ENCODE data around the gene MSL3B.

MSL3B gene

DNA sequence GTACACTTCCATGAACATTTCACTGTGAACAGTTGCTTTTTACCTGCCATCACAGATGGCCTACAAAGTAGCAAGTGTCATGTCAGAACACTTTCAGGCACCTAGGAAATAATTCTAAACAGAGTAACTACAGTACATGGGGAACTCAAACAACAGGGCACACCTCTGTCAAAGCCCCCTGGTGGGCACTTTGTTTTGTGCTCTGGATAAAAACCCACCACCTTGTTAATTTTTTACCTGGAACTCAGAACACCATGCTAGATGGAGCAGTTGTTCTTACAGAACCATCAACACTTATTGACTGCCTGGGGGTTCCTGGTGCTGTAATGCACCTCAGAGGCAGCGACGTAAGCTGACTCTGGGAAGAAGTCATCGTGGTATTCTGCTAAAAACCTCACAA lies 2.3 kb downstream of the MSL3B start:
- TF ChIP-seq, protein P1, sequence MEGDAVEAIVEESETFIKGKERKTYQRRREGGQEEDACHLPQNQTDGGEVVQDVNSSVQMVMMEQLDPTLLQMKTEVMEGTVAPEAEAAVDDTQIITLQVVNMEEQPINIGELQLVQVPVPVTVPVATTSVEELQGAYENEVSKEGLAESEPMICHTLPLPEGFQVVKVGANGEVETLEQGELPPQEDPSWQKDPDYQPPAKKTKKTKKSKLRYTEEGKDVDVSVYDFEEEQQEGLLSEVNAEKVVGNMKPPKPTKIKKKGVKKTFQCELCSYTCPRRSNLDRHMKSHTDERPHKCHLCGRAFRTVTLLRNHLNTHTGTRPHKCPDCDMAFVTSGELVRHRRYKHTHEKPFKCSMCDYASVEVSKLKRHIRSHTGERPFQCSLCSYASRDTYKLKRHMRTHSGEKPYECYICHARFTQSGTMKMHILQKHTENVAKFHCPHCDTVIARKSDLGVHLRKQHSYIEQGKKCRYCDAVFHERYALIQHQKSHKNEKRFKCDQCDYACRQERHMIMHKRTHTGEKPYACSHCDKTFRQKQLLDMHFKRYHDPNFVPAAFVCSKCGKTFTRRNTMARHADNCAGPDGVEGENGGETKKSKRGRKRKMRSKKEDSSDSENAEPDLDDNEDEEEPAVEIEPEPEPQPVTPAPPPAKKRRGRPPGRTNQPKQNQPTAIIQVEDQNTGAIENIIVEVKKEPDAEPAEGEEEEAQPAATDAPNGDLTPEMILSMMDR (IDR thresholded peaks at IDR 0.05; ENCODE audit: borderline replicate concordance, control extremely low read depth, extremely low read depth, insufficient read depth, missing control alignments), result no peak
- in situ Hi-C loops (cut with MboI; ENCODE audit: low sequenced_read_pairs, unreplicated experiment), result no loop called here
- no peak for DNase-seq (ENCODE audit: low spot score)

DNA sequence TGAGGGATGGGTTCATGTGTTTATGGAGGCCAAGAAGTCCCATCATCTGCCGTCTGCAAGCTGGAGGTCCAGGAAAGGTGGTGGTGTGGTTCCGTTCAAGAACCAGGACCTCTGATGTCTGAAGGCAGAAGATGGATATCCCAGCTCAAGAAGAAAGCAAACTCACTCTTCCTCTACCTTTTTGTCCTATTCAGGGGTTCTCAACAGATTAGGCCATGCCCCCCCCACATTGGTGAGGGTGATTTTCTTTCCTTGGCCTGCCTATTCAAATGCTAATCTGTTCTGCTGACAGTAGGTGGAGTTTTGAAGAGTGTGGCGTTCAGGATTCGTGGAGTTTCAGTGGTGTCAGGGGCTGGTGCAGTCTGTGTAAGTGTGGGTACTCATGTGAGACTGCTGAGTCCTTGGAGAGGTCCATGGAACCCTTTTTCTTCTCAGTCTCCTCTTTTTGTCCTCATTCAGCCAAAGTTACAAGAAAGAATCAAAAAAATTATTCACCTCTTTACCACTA lies 5.9 kb downstream of the MSL3B start:
- in situ Hi-C loops (cut with MboI; ENCODE audit: low sequenced_read_pairs, unreplicated experiment), result no loop called here
- TF ChIP-seq, protein P1 (IDR thresholded peaks at IDR 0.05; ENCODE audit: borderline replicate concordance, control extremely low read depth, extremely low read depth, insufficient read depth, missing control alignments), result no peak
- no peak for DNase-seq (ENCODE audit: low spot score)

GRCh38 chr2:233858331-233858730 lies 9.9 kb downstream of the MSL3B start:
- DNase-seq (ENCODE audit: low spot score), result no peak
- in situ Hi-C loops (cut with MboI; ENCODE audit: low sequenced_read_pairs, unreplicated experiment), result no loop called here
- TF ChIP-seq, protein P1 (IDR thresholded peaks at IDR 0.05; ENCODE audit: borderline replicate concordance, control extremely low read depth, extremely low read depth, insufficient read depth, missing control alignments), result no peak

DNA sequence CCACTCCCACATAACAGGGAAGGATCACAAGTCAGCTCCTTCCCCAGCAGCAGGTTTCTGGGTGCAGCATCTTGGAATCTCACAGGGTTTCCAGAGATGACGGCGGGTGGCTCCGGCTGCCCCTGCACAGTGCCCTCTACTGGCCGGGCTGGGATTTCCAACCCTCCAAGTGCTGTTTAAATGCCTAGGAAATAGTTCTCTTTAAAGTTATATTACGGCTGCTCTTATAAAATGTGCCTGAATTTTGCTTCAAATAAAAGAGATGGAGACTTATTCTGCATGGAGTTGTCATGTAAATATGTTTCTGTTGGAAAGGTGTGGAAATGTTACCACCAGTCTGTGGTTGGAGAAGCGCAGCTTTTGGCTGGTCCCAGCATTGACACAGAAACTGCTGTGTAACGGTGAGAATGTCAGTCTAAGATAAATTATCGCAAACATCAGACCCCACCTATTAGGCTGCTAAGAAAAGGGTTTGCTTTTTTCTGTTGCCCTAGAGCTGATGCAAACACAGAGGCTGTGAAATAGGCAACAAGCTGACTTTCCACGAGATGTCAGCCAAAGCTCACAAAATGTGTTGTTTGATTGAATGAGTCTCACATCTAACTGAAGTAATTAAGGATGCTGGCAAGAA lies 10.6 kb downstream of the MSL3B start:
- in situ Hi-C loops (cut with MboI; ENCODE audit: low sequenced_read_pairs, unreplicated experiment), result no loop called here
- DNase-seq (ENCODE audit: low spot score), result no peak
- TF ChIP-seq, protein P1 (IDR thresholded peaks at IDR 0.05; ENCODE audit: borderline replicate concordance, control extremely low read depth, extremely low read depth, insufficient read depth, missing control alignments), result peak; percentile 72

DNA sequence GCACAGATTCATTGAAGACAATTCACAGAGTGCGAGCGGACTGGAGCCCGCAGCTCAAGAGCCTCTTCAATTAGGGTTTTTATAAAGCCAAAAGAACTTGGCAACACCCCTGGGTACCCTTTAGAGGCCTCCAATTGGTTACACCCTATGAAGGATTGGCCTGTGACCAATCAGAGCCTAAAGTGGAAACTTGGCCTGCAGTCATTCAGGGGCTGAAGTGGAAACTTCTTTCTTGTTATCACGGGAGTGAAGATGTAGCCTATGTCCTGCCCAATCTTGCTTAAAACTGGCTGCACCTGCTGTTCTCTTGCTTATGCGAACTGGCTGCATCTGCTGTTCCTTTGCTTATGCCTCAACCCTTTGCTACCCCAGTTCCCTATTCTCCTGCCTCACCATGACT lies 12.0 kb downstream of the MSL3B start:
- no peak for DNase-seq (ENCODE audit: low spot score)
- in situ Hi-C loops (cut with MboI; ENCODE audit: low sequenced_read_pairs, unreplicated experiment), result no loop called here
- TF ChIP-seq, protein P1 (IDR thresholded peaks at IDR 0.05; ENCODE audit: borderline replicate concordance, control extremely low read depth, extremely low read depth, insufficient read depth, missing control alignments), result no peak

DNA sequence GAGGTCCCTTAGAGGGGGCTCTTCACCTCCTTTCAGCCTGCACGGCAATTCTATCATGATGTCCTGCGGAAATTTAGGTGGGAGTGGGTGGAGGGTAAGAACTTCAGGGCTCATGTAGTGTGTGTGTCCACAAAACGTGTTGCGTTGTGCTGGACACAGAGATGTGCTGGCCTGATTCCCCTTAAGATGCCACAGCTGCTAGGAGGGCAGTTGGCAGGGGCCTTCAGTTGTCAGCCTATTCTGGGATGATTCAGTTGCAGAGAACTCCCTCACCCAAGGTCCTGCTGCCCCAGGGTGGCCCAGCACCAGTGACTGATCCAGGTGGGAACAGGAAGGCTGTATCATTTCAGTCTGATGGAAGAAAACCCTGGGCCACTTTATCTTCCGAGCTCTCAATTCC lies 12.8 kb downstream of the MSL3B start:
- DNase-seq (ENCODE audit: low spot score), result no peak
- in situ Hi-C loops (cut with MboI; ENCODE audit: low sequenced_read_pairs, unreplicated experiment), result no loop called here
- TF ChIP-seq, protein P1 (IDR thresholded peaks at IDR 0.05; ENCODE audit: borderline replicate concordance, control extremely low read depth, extremely low read depth, insufficient read depth, missing control alignments), result no peak
